H1 (cell line): ENCODE results near the gene SLC35D2. TPM values are rescaled to one million over a fixed set of nuclear protein-coding genes. Genes with fewer than 3 reads are reported as not detected.

ENCODE experiments used
- EZH2 ChIP-seq: fragments of 200-600 bp; sonication (generic); IDR thresholded peaks from 2 replicates; pipeline ENCODE4 v1.7.1; 2012; ENCODE audit warnings: low read depth, mild to moderate bottlenecking, moderate library complexity, low read length, inconsistent platforms; ENCODE audit not compliant: severe bottlenecking
- HDAC6 ChIP-seq: IDR thresholded peaks from one replicate; pipeline ENCODE4 v1.7.1; 2012; ENCODE audit warnings: low read depth, mild to moderate bottlenecking, inconsistent platforms, low read length, moderate library complexity
- PHF8 ChIP-seq: fragments of 200-600 bp; sonication (generic); conservative IDR thresholded peaks from 2 replicates; pipeline ENCODE4 v1.7.1; 2012; ENCODE audit warnings: low read depth, mild to moderate bottlenecking, inconsistent platforms, low read length, moderate library complexity
- SRF ChIP-seq: IDR thresholded peaks from 2 replicates; pipeline ENCODE4 v1.6.1; 2011; ENCODE audit warnings: mild to moderate bottlenecking, low read depth, low read length, moderate library complexity
- TAF1 ChIP-seq: IDR thresholded peaks from 2 replicates; pipeline ENCODE4 v1.6.1; 2011; ENCODE audit warnings: mild to moderate bottlenecking, low read depth, low read length
- polyA plus RNA-seq, 7 experiments: library from polyadenylated mRNA; depleted of rRNA in 3 of 7; stranded (reverse) in 5 of 7; unstranded in 2 of 7; fragments of >200 nt in 5 of 7; fragments of 200-250 nt in 2 of 7; gene quantifications; 1 replicate in 5 of 7; 2 replicates in 1 of 7; 4 replicates in 1 of 7; pipeline versions ENCODE4 v1.2.1 to v1.2.3, GENCODE V29; 2011 to 2013; ENCODE audit warnings: missing spikeins in 2 of 7, mixed read lengths in 2 of 7
- total RNA-seq: library from RNA; stranded (reverse); fragmentation: NEBNext Ultra II Directional; extraction: Animal tissue kit (Norgen Biotek cat#: 25700); gene quantifications from 2 replicates; pipeline ENCODE4 v1.2.1, GENCODE V29; 2021

SLC35D2 gene
- total and polyA plus RNA-seq, 2 of the 8 experiments (the other 6 are each of a cell fraction or from before 2014, with no cell fraction given) = 9.6 to 11.5 TPM

DNA sequence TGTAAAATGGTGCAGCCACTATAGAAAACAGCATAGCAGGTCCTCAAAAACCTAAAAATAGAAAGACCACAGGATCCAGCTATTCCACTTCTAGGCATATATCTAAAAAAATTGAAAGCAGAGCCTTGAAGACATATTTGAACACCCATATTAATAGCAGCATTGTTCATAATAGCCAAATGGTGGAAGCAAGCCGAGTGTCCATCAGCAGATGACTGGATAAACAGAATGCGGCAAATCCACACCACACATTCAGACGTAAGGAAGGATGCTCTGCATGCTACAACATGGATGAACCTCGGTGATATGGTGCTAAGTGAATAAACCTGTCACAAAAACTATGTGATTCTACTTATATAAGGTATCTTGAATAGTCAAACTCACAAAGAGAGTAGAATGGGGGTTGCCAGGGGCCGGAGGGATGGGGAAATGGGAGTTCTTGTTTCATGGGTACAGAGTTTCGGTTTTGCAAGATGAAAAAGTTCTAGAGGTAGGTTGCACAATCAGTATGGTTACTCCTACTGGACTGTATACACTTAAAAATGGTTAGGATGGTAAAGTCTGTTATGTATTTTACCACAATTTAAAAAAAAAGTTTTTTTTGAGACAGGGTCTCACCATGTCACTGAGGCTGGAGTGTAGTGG is 64.5 kb downstream of the SLC35D2 start (continued):
- no peak for TF ChIP-seq HDAC6
- no peak for TF ChIP-seq TAF1
- TF ChIP-seq EZH2 = no peak
- TF ChIP-seq PHF8 = no peak
- no peak for TF ChIP-seq SRF
